ENCODE data around the gene NUMA1.

Gene NUMA1

DNA sequence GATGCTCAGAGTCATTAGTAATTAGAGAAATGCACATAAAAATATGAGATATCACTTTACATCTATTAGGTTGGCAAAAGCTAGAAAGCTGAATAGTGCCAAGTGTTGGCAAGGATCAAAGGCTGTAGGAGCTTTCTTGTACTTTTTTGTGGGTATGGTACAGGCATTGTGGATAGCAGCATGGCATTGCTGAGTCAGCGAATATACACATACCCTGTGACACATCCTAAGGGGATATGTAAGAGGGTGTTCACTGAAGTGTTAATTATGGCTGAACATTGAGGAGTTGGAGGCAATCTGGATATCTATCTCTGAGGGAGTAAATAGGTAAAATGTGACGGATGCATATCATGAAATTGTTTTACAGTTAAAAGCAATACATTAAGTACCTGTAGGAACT is 108.7 kb downstream of the NUMA1 start:
- H3K4me3 Mint-ChIP-seq, result no peak overlapping the region
- no peak overlapping the region for H3K27ac Mint-ChIP-seq
- peaks cover 31% of the 10 kb centered on the region for H3K36me3 Mint-ChIP-seq (ENCODE audit: low read depth)
- H3K4me1 Mint-ChIP-seq (ENCODE audit: low read depth), result peaks cover 9% of the 10 kb centered on the region
- no peaks in the 10 kb centered on the region for H3K9me3 Mint-ChIP-seq
- no peaks in the 10 kb centered on the region for H3K27me3 Mint-ChIP-seq

DNA sequence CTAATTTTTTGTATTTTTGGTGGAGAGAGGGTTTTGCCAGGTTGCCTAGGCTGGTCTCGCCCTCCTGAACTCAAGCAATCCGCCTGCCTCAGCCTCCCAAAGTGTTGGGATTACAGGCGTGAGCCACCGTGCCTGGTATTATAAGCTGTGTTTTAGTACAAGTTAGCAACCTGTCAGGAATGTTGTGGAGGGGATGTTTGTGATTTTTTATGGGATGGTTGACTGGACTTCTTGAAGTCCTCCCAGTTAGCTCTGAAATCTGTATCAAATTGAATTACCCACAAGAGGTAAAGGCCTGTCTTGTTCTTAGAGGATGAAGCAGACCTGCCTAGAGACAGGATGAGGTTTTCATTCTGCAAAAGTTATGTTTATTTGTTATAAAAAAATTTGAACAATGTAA is 115.7 kb downstream of the NUMA1 start:
- Mint-ChIP-seq H3K27ac (no peak overlapping the region), H3K4me1 (ENCODE audit: low read depth) (peaks cover 26% of the 10 kb centered on the region), H3K27me3 (no peaks in the 10 kb centered on the region), H3K4me3 (no peak overlapping the region), H3K36me3 (ENCODE audit: low read depth) (peaks cover 55% of the 10 kb centered on the region), H3K9me3 (no peaks in the 10 kb centered on the region)

DNA sequence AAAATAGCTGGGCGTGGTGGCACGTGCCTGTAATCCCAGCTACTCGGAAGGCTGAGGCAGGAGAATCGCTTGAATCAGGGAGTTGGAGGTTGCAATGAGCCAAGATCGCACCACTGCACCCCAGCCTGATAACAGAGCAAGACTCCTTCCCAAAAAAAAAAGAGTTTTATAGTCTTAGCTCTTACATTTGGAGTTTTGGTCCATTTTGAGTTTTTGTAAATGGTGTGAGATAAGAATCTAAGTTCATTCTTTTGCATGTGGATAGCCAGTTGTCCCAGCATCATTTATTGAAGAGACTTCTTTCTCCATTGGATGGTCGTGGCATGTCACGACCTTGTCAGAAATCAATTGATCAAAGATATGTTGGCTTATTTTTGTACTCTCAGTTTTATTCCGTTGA is 116.9 kb downstream of the NUMA1 start:
- Mint-ChIP-seq H3K27ac (peak overlapping the region; percentile 14), H3K36me3 (ENCODE audit: low read depth) (peaks cover 53% of the 10 kb centered on the region), H3K27me3 (no peaks in the 10 kb centered on the region), H3K4me1 (ENCODE audit: low read depth) (peaks cover 26% of the 10 kb centered on the region), H3K4me3 (no peak overlapping the region), H3K9me3 (no peaks in the 10 kb centered on the region)

DNA sequence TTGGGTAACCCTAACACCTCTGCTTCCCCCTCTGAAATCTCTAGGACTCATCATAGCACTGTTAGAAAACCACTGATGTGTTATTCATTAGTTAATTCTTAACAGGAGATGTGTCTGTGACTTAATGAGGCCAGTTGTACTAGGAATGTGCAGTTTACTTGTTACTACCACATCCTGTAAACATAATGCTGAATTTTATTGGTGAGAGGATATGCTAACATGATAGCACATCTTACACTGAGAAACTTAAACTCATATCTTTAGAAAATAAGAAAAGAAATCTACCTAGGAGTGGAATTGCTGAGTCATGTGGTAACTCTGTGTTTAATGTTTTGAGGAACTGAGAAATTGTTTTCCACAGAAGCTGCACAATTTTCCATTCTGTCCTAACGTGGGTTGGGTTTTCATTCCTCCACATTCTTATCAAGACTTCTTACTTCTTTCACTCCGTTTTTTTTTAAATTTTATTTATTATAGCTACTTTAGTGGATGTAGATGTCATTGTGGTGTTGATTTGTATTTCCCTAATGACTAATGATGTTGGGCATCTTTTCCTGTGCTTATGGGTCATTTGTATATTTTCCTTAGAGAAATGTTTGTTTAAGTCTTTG is 117.8 kb downstream of the NUMA1 start:
- peaks cover 48% of the 10 kb centered on the region for H3K36me3 Mint-ChIP-seq (ENCODE audit: low read depth)
- peak overlapping the region; percentile 42 for H3K4me3 Mint-ChIP-seq
- no peaks in the 10 kb centered on the region for H3K27me3 Mint-ChIP-seq
- H3K4me1 Mint-ChIP-seq (ENCODE audit: low read depth), result peaks cover 26% of the 10 kb centered on the region
- H3K27ac Mint-ChIP-seq, result peak overlapping the region; percentile 76
- no peaks in the 10 kb centered on the region for H3K9me3 Mint-ChIP-seq

DNA sequence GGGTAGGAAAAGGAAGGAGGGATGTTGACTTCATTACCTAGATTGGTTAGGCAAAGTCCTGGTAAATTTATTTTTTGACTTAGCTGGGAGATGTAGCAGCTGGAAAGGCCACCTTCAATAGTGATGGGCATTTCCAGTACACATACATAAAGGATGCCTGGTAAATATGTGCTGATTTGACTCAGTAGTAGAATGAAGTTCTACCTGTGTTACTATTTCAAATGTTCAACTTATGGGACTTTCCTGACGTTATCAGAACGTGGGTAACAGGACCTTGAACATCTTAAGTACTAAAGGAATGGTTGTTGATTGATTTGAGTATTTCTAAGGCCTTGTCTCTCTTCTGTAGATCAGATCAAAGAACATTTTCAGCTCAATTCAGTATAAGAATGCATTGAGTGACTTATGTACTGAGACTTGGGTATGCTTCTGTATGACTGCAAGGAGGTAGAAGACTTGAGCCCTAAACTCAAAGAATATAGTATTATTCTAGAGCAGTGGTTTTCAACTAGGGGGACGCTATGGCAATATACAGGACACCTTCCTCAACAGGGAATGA is 124.4 kb downstream of the NUMA1 start:
- Mint-ChIP-seq H3K4me1 (ENCODE audit: low read depth) (peaks cover 10% of the 10 kb centered on the region), H3K4me3 (no peak overlapping the region), H3K36me3 (ENCODE audit: low read depth) (peaks cover 15% of the 10 kb centered on the region), H3K9me3 (no peaks in the 10 kb centered on the region), H3K27ac (no peak overlapping the region), H3K27me3 (no peaks in the 10 kb centered on the region)
